ENCODE data around the gene KIF4A.
A peak's percentile ranks its signal among the peaks of the same experiment; 100 is the strongest.

The KIF4A gene

DNA sequence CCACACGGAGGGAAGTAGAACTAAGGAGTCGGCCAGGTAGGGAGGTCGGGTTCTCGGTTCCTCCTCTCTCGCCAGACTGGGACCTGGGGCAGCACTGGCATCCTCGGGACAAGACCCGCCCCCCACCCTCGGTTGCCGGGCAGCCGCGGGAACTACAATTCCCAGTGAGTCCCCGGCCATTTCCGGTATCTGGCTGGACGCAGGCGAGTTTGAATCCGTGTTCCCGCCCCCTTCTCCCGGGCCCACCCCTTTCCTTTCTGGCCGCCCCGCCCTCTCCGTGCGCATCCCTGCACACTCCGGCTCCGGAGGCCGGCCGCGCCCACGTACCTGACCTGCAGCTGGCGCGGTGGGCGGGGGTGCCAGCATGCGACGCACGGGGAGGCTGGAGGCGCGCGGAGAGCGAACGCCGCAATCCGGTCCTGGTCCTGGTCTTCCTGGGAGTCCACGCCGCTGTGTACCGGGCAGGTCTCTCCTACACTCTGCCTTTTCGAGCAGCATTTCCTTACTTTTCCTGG lies 144.5 kb downstream of the KIF4A start:
- TF ChIP-seq, protein P1, sequence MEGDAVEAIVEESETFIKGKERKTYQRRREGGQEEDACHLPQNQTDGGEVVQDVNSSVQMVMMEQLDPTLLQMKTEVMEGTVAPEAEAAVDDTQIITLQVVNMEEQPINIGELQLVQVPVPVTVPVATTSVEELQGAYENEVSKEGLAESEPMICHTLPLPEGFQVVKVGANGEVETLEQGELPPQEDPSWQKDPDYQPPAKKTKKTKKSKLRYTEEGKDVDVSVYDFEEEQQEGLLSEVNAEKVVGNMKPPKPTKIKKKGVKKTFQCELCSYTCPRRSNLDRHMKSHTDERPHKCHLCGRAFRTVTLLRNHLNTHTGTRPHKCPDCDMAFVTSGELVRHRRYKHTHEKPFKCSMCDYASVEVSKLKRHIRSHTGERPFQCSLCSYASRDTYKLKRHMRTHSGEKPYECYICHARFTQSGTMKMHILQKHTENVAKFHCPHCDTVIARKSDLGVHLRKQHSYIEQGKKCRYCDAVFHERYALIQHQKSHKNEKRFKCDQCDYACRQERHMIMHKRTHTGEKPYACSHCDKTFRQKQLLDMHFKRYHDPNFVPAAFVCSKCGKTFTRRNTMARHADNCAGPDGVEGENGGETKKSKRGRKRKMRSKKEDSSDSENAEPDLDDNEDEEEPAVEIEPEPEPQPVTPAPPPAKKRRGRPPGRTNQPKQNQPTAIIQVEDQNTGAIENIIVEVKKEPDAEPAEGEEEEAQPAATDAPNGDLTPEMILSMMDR (IDR thresholded peaks at IDR 0.05) = no peak
- H3K27ac Mint-ChIP-seq = peak overlapping the region; percentile 96
- peaks cover 18% of the 10 kb centered on the region for H3K4me1 Mint-ChIP-seq
- no peaks in the 10 kb centered on the region for H3K36me3 Mint-ChIP-seq (ENCODE audit: low read depth)
- H3K4me3 Mint-ChIP-seq = peak overlapping the region; percentile 92
- DNase-seq = peak; percentile 89
- H3K9me3 Mint-ChIP-seq = peaks cover 37% of the 10 kb centered on the region
- H3K27me3 Mint-ChIP-seq (ENCODE audit: low read depth, poor library complexity) = peaks cover 45% of the 10 kb centered on the region

GRCh38 chrX:70434914-70435586 lies 145.1 kb downstream of the KIF4A start:
- Mint-ChIP-seq H3K27ac (no peak overlapping the region), H3K4me1 (peaks cover 18% of the 10 kb centered on the region), H3K36me3 (ENCODE audit: low read depth) (no peaks in the 10 kb centered on the region), H3K27me3 (ENCODE audit: low read depth, poor library complexity) (peaks cover 50% of the 10 kb centered on the region), H3K9me3 (peaks cover 41% of the 10 kb centered on the region), H3K4me3 (peak overlapping the region; percentile 92)
- DNase-seq = no peak
- TF ChIP-seq, protein P1 (IDR thresholded peaks at IDR 0.05) = no peak

- peak; percentile 45 for DNase-seq
These were observed 146.4 kb downstream of the KIF4A start for GRCh38 chrX:70436343-70436742.

GRCh38 chrX:70437011-70437410 lies 147.1 kb downstream of the KIF4A start:
- H3K4me1 Mint-ChIP-seq = peaks cover 18% of the 10 kb centered on the region
- peaks cover 66% of the 10 kb centered on the region for H3K27me3 Mint-ChIP-seq (ENCODE audit: low read depth, poor library complexity)
- H3K4me3 Mint-ChIP-seq = no peak overlapping the region
- H3K9me3 Mint-ChIP-seq = peaks cover 59% of the 10 kb centered on the region
- TF ChIP-seq, protein P1 (IDR thresholded peaks at IDR 0.05) = no peak
- no peak overlapping the region for H3K27ac Mint-ChIP-seq
- no peak for DNase-seq
- H3K36me3 Mint-ChIP-seq (ENCODE audit: low read depth) = no peaks in the 10 kb centered on the region

More at GRCh38 chrX:70436343-70436742, 146.4 kb downstream of the KIF4A start:
- peaks cover 61% of the 10 kb centered on the region for H3K27me3 Mint-ChIP-seq (ENCODE audit: low read depth, poor library complexity)
- no peaks in the 10 kb centered on the region for H3K36me3 Mint-ChIP-seq (ENCODE audit: low read depth)
- TF ChIP-seq, protein P1 (IDR thresholded peaks at IDR 0.05) = peak; percentile 7
- H3K27ac Mint-ChIP-seq = no peak overlapping the region
- H3K9me3 Mint-ChIP-seq = peaks cover 53% of the 10 kb centered on the region
- H3K4me1 Mint-ChIP-seq = peaks cover 18% of the 10 kb centered on the region
- H3K4me3 Mint-ChIP-seq = peak overlapping the region; percentile 58

DNA sequence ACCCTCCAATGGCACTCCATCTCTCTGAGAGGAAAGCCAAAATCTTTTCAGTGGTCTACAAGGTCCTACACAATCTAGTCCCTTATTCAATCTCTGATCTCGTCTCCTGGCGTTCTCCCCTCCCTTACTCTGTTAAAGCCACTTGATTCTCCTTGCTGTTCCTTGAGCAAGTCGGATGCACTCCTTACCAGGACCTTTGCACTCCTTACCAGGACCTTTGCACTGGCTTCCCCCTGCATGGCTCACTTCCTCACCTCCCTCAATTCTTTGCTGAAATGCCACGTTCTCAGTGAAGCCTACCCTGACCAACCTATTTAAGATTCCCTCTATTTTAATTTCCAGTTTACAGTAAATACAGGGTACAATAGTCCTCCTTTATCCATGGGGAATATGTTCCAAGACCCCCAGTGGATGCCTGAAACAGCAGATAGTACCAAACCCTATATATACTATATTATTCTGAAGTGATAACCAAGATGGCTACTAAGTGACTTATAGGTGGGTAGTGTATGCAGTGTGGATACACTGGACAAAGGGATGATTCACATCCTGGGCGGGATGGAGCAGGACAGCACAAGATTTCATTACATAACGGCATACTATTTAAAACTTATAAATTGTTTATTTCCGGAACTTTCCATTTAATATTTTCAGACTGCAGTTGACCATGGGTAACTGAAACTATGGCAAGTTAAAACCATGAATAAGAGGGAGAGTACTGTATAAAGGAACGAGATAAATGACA lies 148.2 kb downstream of the KIF4A start:
- no peak overlapping the region for H3K4me3 Mint-ChIP-seq
- TF ChIP-seq, protein P1 (IDR thresholded peaks at IDR 0.05) = no peak
- peaks cover 16% of the 10 kb centered on the region for H3K4me1 Mint-ChIP-seq
- no peak for DNase-seq
- no peak overlapping the region for H3K27ac Mint-ChIP-seq
- peaks cover 53% of the 10 kb centered on the region for H3K9me3 Mint-ChIP-seq
- peaks cover 77% of the 10 kb centered on the region for H3K27me3 Mint-ChIP-seq (ENCODE audit: low read depth, poor library complexity)
- no peaks in the 10 kb centered on the region for H3K36me3 Mint-ChIP-seq (ENCODE audit: low read depth)

All from nephron progenitor cell (in vitro differentiated cells).